Measurements from ENCODE around the gene BTRC.
"Not testable (repeated sequence)": the region's sequence is repeated elsewhere in the genome, so short reads cannot be mapped to it uniquely, and the experiment has no call there.

Gene BTRC

GRCh38 chr10:101570428-101571270, 216.7 kb downstream of the BTRC start:
- DNase-seq = no peak

- no peak for DNase-seq
Measured at GRCh38 chr10:101571271-101571925, 217.4 kb downstream of the BTRC start.

GRCh38 chr10:101572126-101572525, 218.2 kb downstream of the BTRC start:
- DNase-seq = no peak

- no peak for DNase-seq
Measured at GRCh38 chr10:101572785-101573184, 218.8 kb downstream of the BTRC start.

GRCh38 chr10:101573885-101574753, 220.2 kb downstream of the BTRC start:
- DNase-seq = no peak

GRCh38 chr10:101575091-101575490, 221.1 kb downstream of the BTRC start:
- DNase-seq = no peak

- DNase-seq = no peak
Measured at GRCh38 chr10:101575580-101576210, 221.7 kb downstream of the BTRC start.

GRCh38 chr10:101576211-101576863, 222.4 kb downstream of the BTRC start:
- no peak for DNase-seq

GRCh38 chr10:101577121-101577871, 223.3 kb downstream of the BTRC start:
- no peak for DNase-seq

GRCh38 chr10:101578192-101578591, 224.2 kb downstream of the BTRC start:
- DNase-seq = no peak

GRCh38 chr10:101578803-101579515, 225.0 kb downstream of the BTRC start:
- DNase-seq = no peak

- no peak for DNase-seq
Measured at GRCh38 chr10:101579516-101579870, 225.5 kb downstream of the BTRC start.

- DNase-seq = no peak
Measured at GRCh38 chr10:101580486-101581399, 226.8 kb downstream of the BTRC start.

- DNase-seq = no peak
Measured at GRCh38 chr10:101585841-101586240, 231.9 kb downstream of the BTRC start.

- DNase-seq = peak; percentile 93
Measured at GRCh38 chr10:101587725-101588653, 234.0 kb downstream of the BTRC start, which contains the start of the genes DPCD and POLL. DPCD (plus strand) TSS chr10:101588321; CDS start chr10:101588337, 16 bp downstream. POLL (minus strand) TSS chr10:101588257; CDS start chr10:101587360, 897 bp downstream.

- no peak for DNase-seq
Measured at GRCh38 chr10:101588879-101589278, 234.9 kb downstream of the BTRC start.

- DNase-seq = not testable (repeated sequence)
Measured at GRCh38 chr10:101593331-101593730, 239.4 kb downstream of the BTRC start.

Data from NCI-H1048 (cell line).